ENCODE measurements around the gene SEPSECS.

The SEPSECS gene

GRCh38 chr4:25159837-25160713, at the start of gene SEPSECS:
Gene SEPSECS (minus strand): TSS chr4:25160449. CDS start chr4:25160369, 80 bp downstream.
- peaks cover 26% of the 10 kb centered on the region for H3K79me2 ChIP-seq (ENCODE audit: insufficient read depth, low read length)
- H3K36me3 ChIP-seq (ENCODE audit: low read length), result peaks cover 6% of the 10 kb centered on the region; the same call in 1 of the 2 replicates
- peak within 1 kb of the TSS; percentile 93 for H3K4me3 ChIP-seq (ENCODE audit: insufficient read depth, low read length, poor library complexity, severe bottlenecking)
- peak within 1 kb of the TSS; percentile 90 for H3K27ac ChIP-seq (ENCODE audit: low read depth, low read length)
- no peaks in the 10 kb centered on the region for H3K9me2 ChIP-seq (replicated peaks; ENCODE audit: insufficient read depth, low read length)
- no peaks in the 10 kb centered on the region for H3K27me3 ChIP-seq (ENCODE audit: low read length)
- peak within 1 kb of the TSS; percentile 92 for H2AFZ ChIP-seq (ENCODE audit: low read depth, low read length, severe bottlenecking)
- no peaks in the 10 kb centered on the region for H4K20me1 ChIP-seq (ENCODE audit: low read depth, low read length)
- H3K4me2 ChIP-seq (ENCODE audit: low read depth, low read length, poor library complexity, severe bottlenecking), result peak within 1 kb of the TSS; percentile 85
- H3K9me3 ChIP-seq (ENCODE audit: insufficient read depth, low read length), result no peaks in the 10 kb centered on the region
- 0 out of 2 replicates have a peak, but pooled peaks cover 6% of the 10 kb centered on the region for H3F3A ChIP-seq (ENCODE audit: insufficient read depth)
- peak within 1 kb of the TSS; percentile 96 for H3K9ac ChIP-seq (ENCODE audit: low read length)
- no peak for TF ChIP-seq CTCF (IDR thresholded peaks at IDR 0.05; ENCODE audit: insufficient read depth, low read length, poor library complexity, severe bottlenecking)
- TF ChIP-seq EZH2phosphoT487 (conservative IDR thresholded peaks at IDR 0.05; ENCODE audit: low read length), result no peak

- no peak overlapping the region for H2AFZ ChIP-seq (ENCODE audit: low read depth, low read length, severe bottlenecking)
Measured at GRCh38 chr4:25209702-25210101, 49.5 kb upstream of the SEPSECS start.

GRCh38 chr4:25207997-25208396, 47.7 kb upstream of the SEPSECS start:
- Histone ChIP-seq H3K4me3 (ENCODE audit: insufficient read depth, low read length, poor library complexity, severe bottlenecking) (no peak overlapping the region), H3K36me3 (ENCODE audit: low read length) (no peaks in the 10 kb centered on the region), H3K4me2 (ENCODE audit: low read depth, low read length, poor library complexity, severe bottlenecking) (no peak overlapping the region), H3K9ac (ENCODE audit: low read length) (no peak overlapping the region), H3K27me3 (ENCODE audit: low read length) (no peaks in the 10 kb centered on the region), H3K9me2 (replicated peaks; ENCODE audit: insufficient read depth, low read length) (no peaks in the 10 kb centered on the region), H3K9me3 (ENCODE audit: insufficient read depth, low read length) (no peaks in the 10 kb centered on the region), H2AFZ (ENCODE audit: low read depth, low read length, severe bottlenecking) (no peak overlapping the region), H3K79me2 (ENCODE audit: insufficient read depth, low read length) (no peaks in the 10 kb centered on the region), H3K27ac (ENCODE audit: low read depth, low read length) (no peak overlapping the region), H4K20me1 (ENCODE audit: low read depth, low read length) (no peaks in the 10 kb centered on the region), H3F3A (ENCODE audit: insufficient read depth) (no peaks in the 10 kb centered on the region)
- no peak for TF ChIP-seq CTCF (IDR thresholded peaks at IDR 0.05; ENCODE audit: insufficient read depth, low read length, poor library complexity, severe bottlenecking)
- TF ChIP-seq EZH2phosphoT487 (conservative IDR thresholded peaks at IDR 0.05; ENCODE audit: low read length), result no peak

More at GRCh38 chr4:25209702-25210101, 49.5 kb upstream of the SEPSECS start:
- Histone ChIP-seq H3K27ac (ENCODE audit: low read depth, low read length) (no peak overlapping the region), H3K4me3 (ENCODE audit: insufficient read depth, low read length, poor library complexity, severe bottlenecking) (no peak overlapping the region), H3K27me3 (ENCODE audit: low read length) (no peaks in the 10 kb centered on the region), H3K4me2 (ENCODE audit: low read depth, low read length, poor library complexity, severe bottlenecking) (no peak overlapping the region), H3K36me3 (ENCODE audit: low read length) (no peaks in the 10 kb centered on the region), H3K79me2 (ENCODE audit: insufficient read depth, low read length) (no peaks in the 10 kb centered on the region), H4K20me1 (ENCODE audit: low read depth, low read length) (no peaks in the 10 kb centered on the region), H3K9me2 (replicated peaks; ENCODE audit: insufficient read depth, low read length) (no peaks in the 10 kb centered on the region), H3F3A (ENCODE audit: insufficient read depth) (no peaks in the 10 kb centered on the region), H3K9ac (ENCODE audit: low read length) (no peak overlapping the region), H3K9me3 (ENCODE audit: insufficient read depth, low read length) (no peaks in the 10 kb centered on the region)
- no peak for TF ChIP-seq CTCF (IDR thresholded peaks at IDR 0.05; ENCODE audit: insufficient read depth, low read length, poor library complexity, severe bottlenecking)
- no peak for TF ChIP-seq EZH2phosphoT487 (conservative IDR thresholded peaks at IDR 0.05; ENCODE audit: low read length)
